SJSA1 (cell line): ENCODE data around the gene TRIM66. TPM values are rescaled to one million over a fixed set of nuclear protein-coding genes. Genes with fewer than 3 reads are reported as not detected.

Source experiments
- DNase-seq, 2 experiments: peaks; one replicate each; pipeline ENCODE4 v3.0.0-alpha.2; 2015 to 2020; ENCODE audit warnings: low spot score in 2 of 2, low read depth in 1 of 2
- H3K27ac ChIP-seq: fragments of 250-450 bp; sonication (Bioruptor Pico); 2 replicates; pipeline ENCODE4 v1.5.1; 2020; ENCODE audit warnings: mild to moderate bottlenecking, moderate library complexity
- H3K27me3 ChIP-seq: fragments of 250-450 bp; sonication (Bioruptor Pico); replicated peaks from 2 replicates; pipeline ENCODE4 v1.5.1; 2020; ENCODE audit warnings: mild to moderate bottlenecking, moderate library complexity
- H3K36me3 ChIP-seq: fragments of 250-450 bp; sonication (Bioruptor Pico); 2 replicates; pipeline ENCODE4 v1.5.1; 2020; ENCODE audit warnings: mild to moderate bottlenecking
- H3K4me1 ChIP-seq: fragments of 250-450 bp; sonication (Bioruptor Pico); replicated peaks from 2 replicates; pipeline ENCODE4 v1.6.1; 2021; ENCODE audit warnings: mild to moderate bottlenecking
- H3K4me3 ChIP-seq: fragments of 250-450 bp; sonication (Bioruptor Pico); 2 replicates; pipeline ENCODE4 v1.5.1; 2020; ENCODE audit warnings: mild to moderate bottlenecking
- H3K9me3 ChIP-seq: fragments of 250-450 bp; sonication (Bioruptor Pico); replicated peaks from 2 replicates; pipeline ENCODE4 v1.5.1; 2020; ENCODE audit warnings: mild to moderate bottlenecking
- total RNA-seq: library from RNA; depleted of rRNA; stranded (reverse); fragments of >200 nt; shearing (Covaris generic); gene quantifications from 2 replicates; pipeline ENCODE4 v1.2.3, GENCODE V29; 2014

The TRIM66 gene
- total RNA-seq, 1 experiment from 2014 or later = 3.1 TPM

GRCh38 chr11:8709002-8709672, 26.7 kb upstream of the TRIM66 start:
- Histone ChIP-seq H3K36me3 (0 out of 2 replicates have a peak, but pooled peaks cover 3% of the 10 kb centered on the region), H3K27ac (peak overlapping the region; percentile 14; the same call in 1 of the 2 replicates)
- DNase-seq = peak; percentile 78 to 85

GRCh38 chr11:8707541-8708191, 25.2 kb upstream of the TRIM66 start:
- Histone ChIP-seq H3K36me3 (0 out of 2 replicates have a peak, but pooled peaks cover 3% of the 10 kb centered on the region), H3K27ac (no peak overlapping the region), H3K9me3 (no peaks in the 10 kb centered on the region), H3K27me3 (no peaks in the 10 kb centered on the region), H3K4me1 (peaks cover 16% of the 10 kb centered on the region), H3K4me3 (no peak overlapping the region)
- no peak for DNase-seq

More at GRCh38 chr11:8709002-8709672, 26.7 kb upstream of the TRIM66 start:
- Histone ChIP-seq H3K4me1 (peaks cover 16% of the 10 kb centered on the region), H3K27me3 (no peaks in the 10 kb centered on the region), H3K4me3 (no peak overlapping the region), H3K9me3 (no peaks in the 10 kb centered on the region)

GRCh38 chr11:8706673-8707432, 24.4 kb upstream of the TRIM66 start:
- no peak for DNase-seq
- Histone ChIP-seq H3K4me3 (no peak overlapping the region), H3K27me3 (no peaks in the 10 kb centered on the region), H3K4me1 (peaks cover 16% of the 10 kb centered on the region), H3K9me3 (no peaks in the 10 kb centered on the region), H3K36me3 (0 out of 2 replicates have a peak, but pooled peaks cover 3% of the 10 kb centered on the region), H3K27ac (no peak overlapping the region)

GRCh38 chr11:8705146-8705545, 22.7 kb upstream of the TRIM66 start:
- no peak overlapping the region for H3K4me3 ChIP-seq
- peaks cover 8% of the 10 kb centered on the region for H3K36me3 ChIP-seq
- H3K27me3 ChIP-seq = no peaks in the 10 kb centered on the region
- no peak for DNase-seq
- H3K9me3 ChIP-seq = no peaks in the 10 kb centered on the region
- H3K4me1 ChIP-seq = peaks cover 20% of the 10 kb centered on the region
- H3K27ac ChIP-seq = no peak overlapping the region

GRCh38 chr11:8704136-8704535, 21.7 kb upstream of the TRIM66 start:
- Histone ChIP-seq H3K9me3 (no peaks in the 10 kb centered on the region), H3K36me3 (peaks cover 14% of the 10 kb centered on the region), H3K4me3 (no peak overlapping the region), H3K27me3 (no peaks in the 10 kb centered on the region), H3K27ac (no peak overlapping the region), H3K4me1 (peaks cover 23% of the 10 kb centered on the region)
- DNase-seq = no peak

GRCh38 chr11:8702598-8702915, 20.1 kb upstream of the TRIM66 start:
- H3K9me3 ChIP-seq = no peaks in the 10 kb centered on the region
- no peak for DNase-seq
- H3K27ac ChIP-seq = no peak overlapping the region
- peaks cover 18% of the 10 kb centered on the region for H3K36me3 ChIP-seq
- H3K27me3 ChIP-seq = no peaks in the 10 kb centered on the region
- no peak overlapping the region for H3K4me3 ChIP-seq
- H3K4me1 ChIP-seq = peaks cover 23% of the 10 kb centered on the region

GRCh38 chr11:8701891-8702597, 19.6 kb upstream of the TRIM66 start:
- Histone ChIP-seq H3K36me3 (peaks cover 23% of the 10 kb centered on the region), H3K9me3 (no peaks in the 10 kb centered on the region), H3K27ac (no peak overlapping the region), H3K4me1 (peaks cover 23% of the 10 kb centered on the region), H3K4me3 (no peak overlapping the region), H3K27me3 (no peaks in the 10 kb centered on the region)
- no peak for DNase-seq

GRCh38 chr11:8699903-8700302, 17.4 kb upstream of the TRIM66 start:
- H3K4me3 ChIP-seq = no peak overlapping the region
- peak; percentile 67 to 81 for DNase-seq
- peaks cover 23% of the 10 kb centered on the region for H3K4me1 ChIP-seq
- H3K9me3 ChIP-seq = no peaks in the 10 kb centered on the region
- H3K27ac ChIP-seq = peak overlapping the region; percentile 41
- H3K27me3 ChIP-seq = no peaks in the 10 kb centered on the region
- H3K36me3 ChIP-seq = peaks cover 39% of the 10 kb centered on the region

- Histone ChIP-seq H3K27ac (peak overlapping the region; percentile 41), H3K9me3 (no peaks in the 10 kb centered on the region)
- DNase-seq = peak; percentile 49 to 72
Observed at GRCh38 chr11:8698917-8699441, 16.5 kb upstream of the TRIM66 start.

GRCh38 chr11:8698379-8698851, 15.9 kb upstream of the TRIM66 start:
- no peaks in the 10 kb centered on the region for H3K9me3 ChIP-seq
- H3K27ac ChIP-seq = peak overlapping the region; percentile 29
- H3K4me1 ChIP-seq = peaks cover 23% of the 10 kb centered on the region
- peaks cover 48% of the 10 kb centered on the region for H3K36me3 ChIP-seq
- no peaks in the 10 kb centered on the region for H3K27me3 ChIP-seq
- no peak for DNase-seq
- H3K4me3 ChIP-seq = no peak overlapping the region

More at GRCh38 chr11:8698917-8699441, 16.5 kb upstream of the TRIM66 start:
- Histone ChIP-seq H3K36me3 (peaks cover 45% of the 10 kb centered on the region), H3K4me1 (peaks cover 23% of the 10 kb centered on the region), H3K27me3 (no peaks in the 10 kb centered on the region), H3K4me3 (no peak overlapping the region)

- peaks cover 23% of the 10 kb centered on the region for H3K4me1 ChIP-seq
Observed at GRCh38 chr11:8697054-8697453, 14.6 kb upstream of the TRIM66 start.

GRCh38 chr11:8694137-8694536, 11.7 kb upstream of the TRIM66 start:
- Histone ChIP-seq H3K9me3 (no peaks in the 10 kb centered on the region), H3K36me3 (peaks cover 56% of the 10 kb centered on the region), H3K27me3 (no peaks in the 10 kb centered on the region), H3K4me1 (peaks cover 13% of the 10 kb centered on the region), H3K4me3 (no peak overlapping the region), H3K27ac (no peak overlapping the region)
- no peak for DNase-seq

More at GRCh38 chr11:8697054-8697453, 14.6 kb upstream of the TRIM66 start:
- Histone ChIP-seq H3K27ac (no peak overlapping the region), H3K9me3 (no peaks in the 10 kb centered on the region), H3K4me3 (no peak overlapping the region), H3K27me3 (no peaks in the 10 kb centered on the region), H3K36me3 (peaks cover 60% of the 10 kb centered on the region)
- no peak for DNase-seq

GRCh38 chr11:8693555-8693954, 11.1 kb upstream of the TRIM66 start:
- Histone ChIP-seq H3K9me3 (no peaks in the 10 kb centered on the region), H3K27me3 (no peaks in the 10 kb centered on the region), H3K4me3 (no peak overlapping the region), H3K27ac (no peak overlapping the region), H3K4me1 (peaks cover 8% of the 10 kb centered on the region), H3K36me3 (peaks cover 54% of the 10 kb centered on the region)
- no peak for DNase-seq
